ENCODE measurements around the gene NCK2.

DNA sequence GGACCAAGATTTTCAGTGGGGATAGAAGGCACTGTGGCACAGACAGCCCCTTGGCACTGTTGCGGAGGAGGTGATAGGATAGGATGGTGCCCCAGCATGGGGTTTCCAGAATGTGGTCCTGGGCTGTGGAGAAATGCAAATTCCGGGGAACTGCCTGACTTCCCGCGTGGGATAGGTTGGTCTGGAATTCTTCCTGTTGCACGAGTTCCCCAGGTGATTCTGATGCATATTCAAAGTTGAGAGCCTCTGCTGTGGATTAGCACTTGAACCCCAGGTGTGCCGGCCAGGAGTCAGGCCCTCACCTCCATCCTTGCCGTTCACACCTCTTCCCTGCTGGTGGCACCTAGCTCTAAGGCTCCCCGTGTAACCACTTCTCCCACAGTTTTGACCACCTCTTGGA lies 15.5 kb downstream of the NCK2 start:
- TF ChIP-seq SRF (IDR thresholded peaks at IDR 0.05; ENCODE audit: low read depth) (no peak), EZH2 (IDR thresholded peaks at IDR 0.05) (no peak), EZH2phosphoT487 (IDR thresholded peaks at IDR 0.05; ENCODE audit: borderline replicate concordance) (no peak), RAD21 (IDR thresholded peaks at IDR 0.05; ENCODE audit: low read depth) (no peak), POLR2A (IDR thresholded peaks at IDR 0.05; ENCODE audit: borderline replicate concordance, extremely low read depth, insufficient read depth, insufficient read length) (no peak), EGR1 (IDR thresholded peaks at IDR 0.05; ENCODE audit: low read depth) (no peak), POLR2AphosphoS5 (IDR thresholded peaks at IDR 0.05; ENCODE audit: low read depth, low read length) (no peak), YY1 (IDR thresholded peaks at IDR 0.05; ENCODE audit: extremely low read depth, insufficient replicate concordance, low read depth, low read length) (no peak), JUND (IDR thresholded peaks at IDR 0.05) (no peak)
- TF ChIP-seq, protein P1, sequence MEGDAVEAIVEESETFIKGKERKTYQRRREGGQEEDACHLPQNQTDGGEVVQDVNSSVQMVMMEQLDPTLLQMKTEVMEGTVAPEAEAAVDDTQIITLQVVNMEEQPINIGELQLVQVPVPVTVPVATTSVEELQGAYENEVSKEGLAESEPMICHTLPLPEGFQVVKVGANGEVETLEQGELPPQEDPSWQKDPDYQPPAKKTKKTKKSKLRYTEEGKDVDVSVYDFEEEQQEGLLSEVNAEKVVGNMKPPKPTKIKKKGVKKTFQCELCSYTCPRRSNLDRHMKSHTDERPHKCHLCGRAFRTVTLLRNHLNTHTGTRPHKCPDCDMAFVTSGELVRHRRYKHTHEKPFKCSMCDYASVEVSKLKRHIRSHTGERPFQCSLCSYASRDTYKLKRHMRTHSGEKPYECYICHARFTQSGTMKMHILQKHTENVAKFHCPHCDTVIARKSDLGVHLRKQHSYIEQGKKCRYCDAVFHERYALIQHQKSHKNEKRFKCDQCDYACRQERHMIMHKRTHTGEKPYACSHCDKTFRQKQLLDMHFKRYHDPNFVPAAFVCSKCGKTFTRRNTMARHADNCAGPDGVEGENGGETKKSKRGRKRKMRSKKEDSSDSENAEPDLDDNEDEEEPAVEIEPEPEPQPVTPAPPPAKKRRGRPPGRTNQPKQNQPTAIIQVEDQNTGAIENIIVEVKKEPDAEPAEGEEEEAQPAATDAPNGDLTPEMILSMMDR (IDR thresholded peaks at IDR 0.05 in 2 of 3, conservative IDR thresholded peaks at IDR 0.05 in 1 of 3; ENCODE audit: borderline replicate concordance in 1 of 3, insufficient read depth in 1 of 3, low read depth in 2 of 3, low read length in 2 of 3): no peak
- TF ChIP-seq, protein P2, sequence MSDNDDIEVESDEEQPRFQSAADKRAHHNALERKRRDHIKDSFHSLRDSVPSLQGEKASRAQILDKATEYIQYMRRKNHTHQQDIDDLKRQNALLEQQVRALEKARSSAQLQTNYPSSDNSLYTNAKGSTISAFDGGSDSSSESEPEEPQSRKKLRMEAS (IDR thresholded peaks at IDR 0.05): no peak
- TF ChIP-seq, protein P3, sequence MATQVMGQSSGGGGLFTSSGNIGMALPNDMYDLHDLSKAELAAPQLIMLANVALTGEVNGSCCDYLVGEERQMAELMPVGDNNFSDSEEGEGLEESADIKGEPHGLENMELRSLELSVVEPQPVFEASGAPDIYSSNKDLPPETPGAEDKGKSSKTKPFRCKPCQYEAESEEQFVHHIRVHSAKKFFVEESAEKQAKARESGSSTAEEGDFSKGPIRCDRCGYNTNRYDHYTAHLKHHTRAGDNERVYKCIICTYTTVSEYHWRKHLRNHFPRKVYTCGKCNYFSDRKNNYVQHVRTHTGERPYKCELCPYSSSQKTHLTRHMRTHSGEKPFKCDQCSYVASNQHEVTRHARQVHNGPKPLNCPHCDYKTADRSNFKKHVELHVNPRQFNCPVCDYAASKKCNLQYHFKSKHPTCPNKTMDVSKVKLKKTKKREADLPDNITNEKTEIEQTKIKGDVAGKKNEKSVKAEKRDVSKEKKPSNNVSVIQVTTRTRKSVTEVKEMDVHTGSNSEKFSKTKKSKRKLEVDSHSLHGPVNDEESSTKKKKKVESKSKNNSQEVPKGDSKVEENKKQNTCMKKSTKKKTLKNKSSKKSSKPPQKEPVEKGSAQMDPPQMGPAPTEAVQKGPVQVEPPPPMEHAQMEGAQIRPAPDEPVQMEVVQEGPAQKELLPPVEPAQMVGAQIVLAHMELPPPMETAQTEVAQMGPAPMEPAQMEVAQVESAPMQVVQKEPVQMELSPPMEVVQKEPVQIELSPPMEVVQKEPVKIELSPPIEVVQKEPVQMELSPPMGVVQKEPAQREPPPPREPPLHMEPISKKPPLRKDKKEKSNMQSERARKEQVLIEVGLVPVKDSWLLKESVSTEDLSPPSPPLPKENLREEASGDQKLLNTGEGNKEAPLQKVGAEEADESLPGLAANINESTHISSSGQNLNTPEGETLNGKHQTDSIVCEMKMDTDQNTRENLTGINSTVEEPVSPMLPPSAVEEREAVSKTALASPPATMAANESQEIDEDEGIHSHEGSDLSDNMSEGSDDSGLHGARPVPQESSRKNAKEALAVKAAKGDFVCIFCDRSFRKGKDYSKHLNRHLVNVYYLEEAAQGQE (IDR thresholded peaks at IDR 0.05; ENCODE audit: low read depth): no peak
